Heart left ventricle (tissue), 16 donors: ENCODE results near the gene NTRK3. TPM values are rescaled to one million over a fixed set of nuclear protein-coding genes. Genes with fewer than 3 reads are reported as not detected.

Experiments used
- ATAC-seq, 4 donors: fragments of 200-7000 bp; cut with Tn5 transposase; one replicate each; pipeline ENCODE4 v1.9.1; 2020 to 2022; ENCODE audit warnings: moderate library complexity in 4 of 4, mild to moderate bottlenecking in 3 of 4, moderate number of reproducible peaks in 1 of 4
- DNase-seq, 5 donors: peaks; one replicate each; pipeline ENCODE4 v3.0.0-alpha.2; 2020
- H3K27ac ChIP-seq, 12 donors: fragments of 200-600 bp; sonication (generic) in 4 of 12; one replicate each; pipeline versions ENCODE4 v1.5.0 to v1.8.0; 2016 to 2022; ENCODE audit warnings: mild to moderate bottlenecking in 2 of 12
- H3K27me3 ChIP-seq, 9 donors: fragments of 200-600 bp; sonication (generic) in 2 of 9; one replicate each; pipeline versions ENCODE4 v1.5.1 to v1.8.0; 2016 to 2022; ENCODE audit warnings: mild to moderate bottlenecking in 3 of 9
- H3K36me3 ChIP-seq, 9 donors: fragments of 200-600 bp; sonication (generic) in 2 of 9; one replicate each; pipeline versions ENCODE4 v1.5.0 to v1.8.0; 2018 to 2022; ENCODE audit warnings: mild to moderate bottlenecking in 2 of 9
- H3K4me1 ChIP-seq, 12 donors: fragments of 200-600 bp; sonication (generic) in 4 of 12; one replicate each; pipeline versions ENCODE4 v1.5.0 to v1.8.0; 2016 to 2022; ENCODE audit warnings: mild to moderate bottlenecking in 3 of 12
- H3K4me3 ChIP-seq, 12 donors: fragments of 200-600 bp; sonication (generic) in 4 of 12; one replicate each; pipeline versions ENCODE4 v1.5.0 to v1.8.0; 2017 to 2022; ENCODE audit warnings: mild to moderate bottlenecking in 9 of 12, moderate library complexity in 4 of 12
- H3K9me3 ChIP-seq, 12 donors: fragments of 200-600 bp; sonication (generic) in 4 of 12; one replicate each; pipeline versions ENCODE4 v1.5.0 to v1.8.0; 2016 to 2022; ENCODE audit warnings: mild to moderate bottlenecking in 1 of 12
- POLR2A ChIP-seq, 2 donors: fragments of 450-650 bp; IDR thresholded peaks; one replicate each; pipeline ENCODE4 v1.6.1; 2017; ENCODE audit warnings: antibody characterized with exemption in 2 of 2, mild to moderate bottlenecking in 2 of 2, moderate library complexity in 2 of 2
- WGBS, 4 donors: extraction: QIAGEN DNeasy Blood & Tissue Kit in 2 of 4; methylation state at CpG; one replicate each; pipeline versions ENCODE4 v1.1.5 to v1.1.7; 2013 to 2018; 5-methylcytosine and 5-hydroxymethylcytosine counted together
- intact Hi-C, 10 donors: fragments of 100-400 bp; cut with DNase I; formaldehyde crosslinking; loops; one replicate each; pipeline versions ENCODE4 v1.11.1 to v1.14.2; 2022
- polyA plus RNA-seq, 2 donors: library from polyadenylated mRNA; stranded (reverse); fragments of 200-250 nt; gene quantifications; one replicate each; pipeline ENCODE4 v1.2.3, GENCODE V29; 2013
- total RNA-seq, 9 donors: library from RNA; depleted of rRNA in 2 of 9; stranded (reverse); fragments of >200 nt in 2 of 9; fragmentation: NEBNext Ultra II Directional in 3 of 9; extraction: Animal tissue kit (Norgen Biotek cat#: 25700) in 3 of 9; gene quantifications; one replicate each; pipeline versions ENCODE4 v1.1.0 to v1.2.4, GENCODE V29; 2016 to 2023
- TF ChIP-seq, protein P1 (sequence below), 12 donors: fragments of 200-600 bp; sonication (generic) in 4 of 12; IDR thresholded peaks; one replicate each; pipeline versions ENCODE4 v1.5.0 to v1.8.0; 2018 to 2022; ENCODE audit warnings: antibody characterized with exemption in 12 of 12, mild to moderate bottlenecking in 5 of 12
- donor health status: ischemic (EF 13 %, LVEDD 7.1; RV severe dilation, severe dysfunction).
- donor health status: healthy with polysubstance abuse.
- donor health status: DM: no; HTN: yes; CAD: no.
- donor health status: DM: no; HTN: no; CAD: no.
- donor health status: ischemic (EF 25% LVEDD 6.9; RV normal size, moderate dysfunction).
- donor health status: ischemic (EF 25% LVEDD 5.7; RV mildly dilated, moderate dysfunction).
- donor health status: healthy.
- donor health status: DM: yes; HTN: yes; CAD: no.
- donor health status: ischemic (EF 35%, LVEDD 5.7; RV mildly dilated, moderate dysfunction).
- donor health status: nonischemic (EF 11% LVEDD 7.7; RV severe dilation, severe dysfunction).
- donor health status: DM: yes; HTN: yes; CAD: no.
- donor health status: PGD.
- donor health status: ischemic (EF 29% LVEDD 5.4; RV normal size, mild dysfunction).
- donor health status: nonischemic (EF 23%, LVEDD 6.1; RV moderate dilation, normal function).

Gene NTRK3
- total and polyA plus RNA-seq, 11 donors = 0.53 to 6.8 (median 2.0) TPM

DNA sequence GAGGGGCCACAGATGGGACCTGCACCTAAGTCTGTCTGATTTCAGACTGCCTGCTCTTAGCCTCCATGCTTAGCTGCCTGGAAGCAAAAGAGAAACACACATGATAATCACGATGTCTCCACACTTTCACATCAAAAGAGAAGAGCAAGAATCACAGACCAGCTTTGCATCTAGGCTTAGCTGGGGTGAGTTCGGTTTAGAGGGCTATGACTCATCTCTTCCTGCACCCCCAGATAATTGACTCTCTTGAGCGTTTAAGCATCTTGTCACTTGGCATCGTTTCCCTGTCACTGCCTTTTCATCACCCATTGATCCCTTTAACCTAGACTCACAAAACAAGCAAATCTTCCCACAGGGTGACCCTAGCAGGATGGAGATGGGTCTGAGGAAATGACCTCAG lies 124.0 kb downstream of the NTRK3 start:
- ATAC-seq = no peak
- WGBS, 4 donors = 54 to 71% (median 61%) methylated on average over 4 of the region's 4 CpGs
- TF ChIP-seq POLR2A (IDR thresholded peaks at IDR 0.05) = no peak
- TF ChIP-seq, protein P1, sequence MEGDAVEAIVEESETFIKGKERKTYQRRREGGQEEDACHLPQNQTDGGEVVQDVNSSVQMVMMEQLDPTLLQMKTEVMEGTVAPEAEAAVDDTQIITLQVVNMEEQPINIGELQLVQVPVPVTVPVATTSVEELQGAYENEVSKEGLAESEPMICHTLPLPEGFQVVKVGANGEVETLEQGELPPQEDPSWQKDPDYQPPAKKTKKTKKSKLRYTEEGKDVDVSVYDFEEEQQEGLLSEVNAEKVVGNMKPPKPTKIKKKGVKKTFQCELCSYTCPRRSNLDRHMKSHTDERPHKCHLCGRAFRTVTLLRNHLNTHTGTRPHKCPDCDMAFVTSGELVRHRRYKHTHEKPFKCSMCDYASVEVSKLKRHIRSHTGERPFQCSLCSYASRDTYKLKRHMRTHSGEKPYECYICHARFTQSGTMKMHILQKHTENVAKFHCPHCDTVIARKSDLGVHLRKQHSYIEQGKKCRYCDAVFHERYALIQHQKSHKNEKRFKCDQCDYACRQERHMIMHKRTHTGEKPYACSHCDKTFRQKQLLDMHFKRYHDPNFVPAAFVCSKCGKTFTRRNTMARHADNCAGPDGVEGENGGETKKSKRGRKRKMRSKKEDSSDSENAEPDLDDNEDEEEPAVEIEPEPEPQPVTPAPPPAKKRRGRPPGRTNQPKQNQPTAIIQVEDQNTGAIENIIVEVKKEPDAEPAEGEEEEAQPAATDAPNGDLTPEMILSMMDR (IDR thresholded peaks at IDR 0.05) = no peak
- intact Hi-C loops = no loop called here
- Histone ChIP-seq H3K4me1 (no peaks in the 10 kb centered on the region), H3K36me3 (no peaks in the 10 kb centered on the region), H3K27ac (no peak overlapping the region), H3K9me3 (no peaks in the 10 kb centered on the region), H3K27me3 (no peaks in the 10 kb centered on the region), H3K4me3 (no peak overlapping the region)
- no peak for DNase-seq

DNA sequence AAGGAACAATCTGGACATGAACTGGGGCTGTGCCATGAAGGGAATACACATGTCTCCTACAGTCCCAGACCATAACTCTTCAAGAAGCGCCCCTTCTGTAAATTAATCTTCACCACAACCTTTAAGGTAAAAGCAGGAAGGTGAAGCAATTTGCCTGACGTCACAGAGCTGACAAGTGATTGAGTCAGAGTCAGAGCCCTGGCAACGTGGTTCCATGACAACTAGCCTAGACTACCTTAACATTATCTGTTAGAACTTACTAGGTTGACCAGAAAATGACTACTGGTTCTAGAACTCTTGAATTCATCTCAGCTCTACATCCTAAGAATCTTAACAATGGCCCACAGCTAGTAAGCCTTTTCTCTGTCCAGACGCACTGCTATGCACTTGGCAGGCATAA lies 124.6 kb downstream of the NTRK3 start:
- TF ChIP-seq, protein P1 (IDR thresholded peaks at IDR 0.05) = no peak
- no peak for TF ChIP-seq POLR2A (IDR thresholded peaks at IDR 0.05)
- H3K36me3 ChIP-seq = no peaks in the 10 kb centered on the region
- intact Hi-C loops = no loop called here
- H3K27ac ChIP-seq = no peak overlapping the region
- H3K4me3 ChIP-seq = no peak overlapping the region
- no peaks in the 10 kb centered on the region for H3K4me1 ChIP-seq
- ATAC-seq = no peak
- no peaks in the 10 kb centered on the region for H3K9me3 ChIP-seq
- no peaks in the 10 kb centered on the region for H3K27me3 ChIP-seq
- DNase-seq = no peak
- WGBS, 4 donors = 70 to 79% (median 72%) methylated on average over 4 of the region's 4 CpGs

DNA sequence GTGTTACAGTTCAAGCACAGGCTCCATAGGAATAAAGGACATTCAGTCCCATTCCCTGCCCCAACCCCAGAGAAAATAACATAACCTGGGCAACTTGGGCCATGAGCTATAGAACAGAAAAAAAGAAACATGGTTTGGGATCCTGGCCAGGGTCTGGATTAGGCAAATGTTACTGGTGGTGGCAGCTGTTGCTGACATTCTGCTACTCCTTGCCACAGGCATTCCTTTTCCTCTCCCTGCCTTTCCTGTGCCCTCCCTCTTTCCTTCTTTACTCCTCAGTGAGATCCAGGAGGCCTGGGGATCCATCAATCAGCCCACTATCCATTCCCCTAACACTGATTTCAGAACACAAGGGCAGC lies 129.1 kb downstream of the NTRK3 start:
- Histone ChIP-seq H3K9me3 (no peaks in the 10 kb centered on the region), H3K4me1 (no peaks in the 10 kb centered on the region), H3K27ac (no peak overlapping the region), H3K27me3 (no peaks in the 10 kb centered on the region), H3K4me3 (no peak overlapping the region), H3K36me3 (no peaks in the 10 kb centered on the region)
- intact Hi-C loops = no loop called here
- DNase-seq (no peak), ATAC-seq (no peak)
- TF ChIP-seq, protein P1 (IDR thresholded peaks at IDR 0.05) = no peak

DNA sequence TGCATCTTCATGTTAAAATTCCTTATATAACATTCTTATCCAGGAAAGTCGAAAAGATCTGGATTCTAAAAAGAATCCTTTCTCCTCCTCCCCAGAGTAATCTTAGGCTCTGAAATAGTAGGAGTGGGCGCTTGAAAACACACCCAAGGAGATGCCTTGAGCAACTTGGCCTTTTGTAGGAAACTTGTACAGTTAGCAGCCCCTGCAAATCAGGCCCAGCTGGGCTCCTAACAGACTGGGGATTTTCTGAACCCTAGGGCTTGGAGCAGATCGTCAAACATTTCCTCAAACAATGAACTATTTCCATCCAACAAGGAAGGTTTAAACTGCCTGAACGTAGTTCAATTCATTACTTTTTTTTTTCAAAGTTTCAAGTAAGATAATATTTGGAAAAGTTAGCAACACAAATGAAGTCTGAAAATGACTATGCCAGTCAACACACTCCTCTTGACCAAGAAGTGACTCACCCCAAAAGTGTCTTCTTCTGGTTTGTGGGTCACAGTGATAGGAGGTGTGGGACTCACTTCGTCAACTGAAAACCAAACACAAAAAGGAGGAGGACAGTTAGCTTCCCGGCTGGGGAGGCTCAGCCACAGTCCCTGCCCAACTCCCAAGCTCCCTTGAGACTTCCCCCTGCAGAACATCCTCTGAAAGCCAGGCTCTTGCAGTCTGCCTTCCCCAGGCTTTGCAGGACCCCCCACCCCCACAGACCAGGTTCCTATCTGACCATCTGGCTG lies 129.7 kb downstream of the NTRK3 start:
- no peak overlapping the region for H3K4me3 ChIP-seq
- H3K4me1 ChIP-seq = no peaks in the 10 kb centered on the region
- H3K9me3 ChIP-seq = no peaks in the 10 kb centered on the region
- ATAC-seq = no peak
- TF ChIP-seq, protein P1 (IDR thresholded peaks at IDR 0.05) = no peak
- TF ChIP-seq POLR2A (IDR thresholded peaks at IDR 0.05) = no peak
- no peak for DNase-seq
- no peaks in the 10 kb centered on the region for H3K36me3 ChIP-seq
- no peaks in the 10 kb centered on the region for H3K27me3 ChIP-seq
- intact Hi-C loops = no loop called here
- H3K27ac ChIP-seq = no peak overlapping the region
- 53 to 63% (median 59%) methylated on average over 6 of the region's 6 CpGs for WGBS, 4 donors
